Effector memory CD8-positive, alpha-beta T cell (primary cell): ENCODE measurements around the gene SUSD6.

Experiments
- ATAC-seq: fragments of 150-1000 bp; cut with Tn5 transposase; replicated peaks from 2 replicates; pipeline ENCODE4 v1.10.0; 2021; ENCODE audit warnings: mild to moderate bottlenecking, moderate library complexity
- DNase-seq, 3 experiments: peaks; one replicate each; pipeline ENCODE4 v3.0.0; 2021
- H3K27ac Mint-ChIP-seq, 2 donors: one replicate each; pipeline ENCODE4 v1.8.0; 2022; ENCODE audit warnings: mild to moderate bottlenecking in 2 of 2, mixed read lengths in 2 of 2, moderate library complexity in 2 of 2
- H3K27me3 Mint-ChIP-seq, 2 donors: one replicate each; pipeline ENCODE4 v1.8.0; 2022; ENCODE audit warnings: mixed read lengths in 2 of 2
- H3K36me3 Mint-ChIP-seq: one replicate; pipeline ENCODE4 v1.8.0; 2022; ENCODE audit warnings: mild to moderate bottlenecking, moderate library complexity, mixed read lengths; ENCODE audit not compliant: insufficient read depth
- H3K4me1 Mint-ChIP-seq, 2 donors: one replicate each; pipeline ENCODE4 v1.8.0; 2022; ENCODE audit warnings: low read depth in 2 of 2, mixed read lengths in 2 of 2
- H3K4me3 Mint-ChIP-seq, 2 donors: one replicate each; pipeline ENCODE4 v1.8.0; 2022; ENCODE audit warnings: mild to moderate bottlenecking in 2 of 2, mixed read lengths in 2 of 2, moderate library complexity in 2 of 2
- H3K9me3 Mint-ChIP-seq, 2 donors: one replicate each; pipeline ENCODE4 v1.8.0; 2022; ENCODE audit warnings: mixed read lengths in 2 of 2

SUSD6 gene

DNA sequence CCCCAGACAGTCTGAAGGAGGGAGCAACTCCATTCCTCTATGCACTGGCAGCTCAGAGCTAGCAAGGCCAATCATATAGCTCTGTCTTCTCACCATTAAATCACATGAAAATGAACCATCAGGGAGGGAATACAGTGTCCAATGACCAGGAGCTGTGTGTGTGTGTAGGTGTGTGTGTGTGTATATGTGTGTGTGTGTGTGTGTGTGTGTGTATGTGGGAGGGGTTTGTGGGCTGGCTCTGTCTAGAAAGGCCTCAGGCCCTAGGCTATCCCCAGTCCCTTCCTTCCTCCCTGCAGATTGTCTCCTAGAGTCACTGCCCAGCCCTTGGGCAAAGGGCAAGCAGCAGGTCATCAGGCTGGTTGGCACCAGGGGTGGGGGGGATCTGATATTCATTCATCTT lies 5.7 kb upstream of the SUSD6 start:
- DNase-seq (no peak), ATAC-seq (no peak)
- Mint-ChIP-seq H3K4me1 (peaks cover 6 to 8% of the 10 kb centered on the region in 2 donors), H3K4me3 (no peak overlapping the region), H3K9me3 (no peaks in the 10 kb centered on the region), H3K36me3 (peaks cover 8% of the 10 kb centered on the region), H3K27me3 (no peaks in the 10 kb centered on the region), H3K27ac (no peak overlapping the region)

DNA sequence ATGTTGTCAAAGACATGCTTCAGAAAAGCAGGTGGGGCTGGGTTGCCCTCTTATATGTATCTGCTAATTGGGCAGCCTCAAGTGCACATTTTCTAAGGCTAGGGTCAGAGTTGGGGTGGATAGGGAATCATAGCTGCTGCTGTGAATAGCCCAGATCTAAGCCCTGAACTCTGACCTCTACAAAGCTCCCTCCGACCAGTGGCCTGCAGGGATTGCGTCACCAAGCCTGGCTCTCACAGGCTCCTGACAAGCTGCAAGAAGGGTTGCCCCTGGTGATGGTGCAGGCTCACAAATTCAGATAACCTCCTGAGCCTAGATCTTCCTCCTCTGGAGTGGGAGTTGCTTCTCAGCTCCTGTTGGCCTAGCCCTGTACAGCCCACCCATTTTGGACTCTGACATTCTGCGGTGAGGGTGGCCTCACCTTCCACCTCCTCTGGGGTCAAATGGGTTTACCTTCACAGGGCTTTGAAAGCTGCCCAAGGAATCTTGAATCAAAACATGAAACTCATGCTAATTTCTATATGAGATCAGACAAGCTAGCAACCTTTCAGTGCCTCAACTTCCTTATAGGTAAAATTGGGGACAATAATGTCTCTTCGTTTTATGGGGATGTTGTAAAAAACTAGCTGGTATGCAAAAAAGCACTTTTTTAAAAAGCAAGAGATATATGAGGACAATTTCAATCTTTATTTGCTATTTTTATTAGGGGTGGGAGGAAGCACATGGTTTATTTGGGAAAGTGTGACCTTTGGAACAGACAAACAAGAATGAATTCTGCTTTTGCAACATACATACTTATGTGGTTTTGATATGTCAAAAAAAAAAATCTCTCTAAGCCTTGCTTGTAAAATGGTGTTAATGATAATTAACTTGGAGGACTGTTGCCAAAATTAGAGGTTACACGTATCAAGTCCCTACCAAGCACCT lies 4.9 kb upstream of the SUSD6 start:
- Mint-ChIP-seq H3K9me3 (no peaks in the 10 kb centered on the region), H3K4me1 (peaks cover 7 to 8% of the 10 kb centered on the region in 2 donors), H3K4me3 (no peak overlapping the region), H3K27me3 (no peaks in the 10 kb centered on the region), H3K27ac (no peak overlapping the region), H3K36me3 (peaks cover 14% of the 10 kb centered on the region)
- ATAC-seq (no peak), DNase-seq (no peak)

DNA sequence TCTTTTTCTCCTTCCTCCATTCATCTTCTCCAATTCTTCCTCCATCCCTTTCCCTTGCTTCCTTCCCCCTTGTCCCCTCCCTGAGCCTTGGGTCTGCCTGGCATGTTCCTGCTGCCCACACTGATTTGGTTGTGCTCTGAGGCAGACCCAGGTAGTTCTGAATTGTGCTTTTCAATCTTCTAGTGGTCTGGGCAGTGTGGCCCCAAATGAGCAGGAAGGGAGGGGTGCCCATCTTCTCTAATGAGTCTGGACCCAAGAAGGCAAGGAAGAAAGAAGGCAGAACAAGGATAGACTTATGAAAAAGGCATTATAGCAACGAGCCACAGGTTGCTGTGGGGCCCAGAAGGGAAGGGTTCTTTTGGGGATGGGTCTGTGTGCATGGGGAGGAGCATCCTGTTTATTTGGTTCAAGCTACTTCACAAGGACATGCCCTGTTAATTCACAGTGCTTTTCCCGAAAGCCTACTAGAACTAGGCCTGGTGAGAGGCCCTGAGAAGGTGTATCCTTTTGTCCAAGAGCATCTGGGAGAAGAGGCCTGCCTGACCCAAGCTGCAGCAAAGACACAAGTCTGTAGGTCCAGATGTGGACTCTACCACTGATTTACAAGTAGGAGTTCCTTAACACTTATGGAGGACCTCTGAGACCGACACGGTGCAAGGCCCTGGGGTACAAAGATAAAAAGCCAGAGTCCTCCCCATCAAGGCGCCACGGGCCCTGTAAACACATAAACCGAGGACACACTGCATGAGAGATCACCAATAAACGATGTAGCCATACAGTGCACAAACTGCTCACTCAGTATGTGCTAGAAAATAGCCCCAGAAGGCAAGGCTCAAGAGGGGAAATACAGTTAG lies 1.1 kb upstream of the SUSD6 start:
- H3K9me3 Mint-ChIP-seq: no peaks in the 10 kb centered on the region
- peak overlapping the region; percentile 76 to 98 for H3K4me3 Mint-ChIP-seq
- no peak for ATAC-seq
- H3K36me3 Mint-ChIP-seq: peaks cover 14% of the 10 kb centered on the region
- H3K27ac Mint-ChIP-seq: peak overlapping the region; percentile 73 to 98
- no peak for DNase-seq
- peaks cover 34 to 38% of the 10 kb centered on the region in 2 donors for H3K4me1 Mint-ChIP-seq
- no peaks in the 10 kb centered on the region for H3K27me3 Mint-ChIP-seq

DNA sequence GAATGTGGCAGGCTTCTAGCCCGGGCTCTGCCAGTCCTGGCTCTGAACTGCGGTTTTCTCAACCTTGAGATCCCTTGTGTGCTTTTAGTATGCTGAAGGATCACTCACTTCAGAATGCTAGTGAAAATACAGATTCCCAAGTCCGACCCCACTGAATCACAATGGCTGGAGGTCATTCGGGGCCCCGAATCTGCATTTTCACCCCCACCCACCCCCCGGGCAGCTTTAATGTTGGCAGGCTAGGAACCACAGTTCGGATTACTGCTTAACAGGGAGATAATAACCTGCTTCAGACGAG lies 573 bp upstream of the SUSD6 start:
- Mint-ChIP-seq H3K4me1 (peaks cover 40 to 43% of the 10 kb centered on the region in 2 donors), H3K27ac (peak overlapping the region; percentile 73 to 98)

DNA sequence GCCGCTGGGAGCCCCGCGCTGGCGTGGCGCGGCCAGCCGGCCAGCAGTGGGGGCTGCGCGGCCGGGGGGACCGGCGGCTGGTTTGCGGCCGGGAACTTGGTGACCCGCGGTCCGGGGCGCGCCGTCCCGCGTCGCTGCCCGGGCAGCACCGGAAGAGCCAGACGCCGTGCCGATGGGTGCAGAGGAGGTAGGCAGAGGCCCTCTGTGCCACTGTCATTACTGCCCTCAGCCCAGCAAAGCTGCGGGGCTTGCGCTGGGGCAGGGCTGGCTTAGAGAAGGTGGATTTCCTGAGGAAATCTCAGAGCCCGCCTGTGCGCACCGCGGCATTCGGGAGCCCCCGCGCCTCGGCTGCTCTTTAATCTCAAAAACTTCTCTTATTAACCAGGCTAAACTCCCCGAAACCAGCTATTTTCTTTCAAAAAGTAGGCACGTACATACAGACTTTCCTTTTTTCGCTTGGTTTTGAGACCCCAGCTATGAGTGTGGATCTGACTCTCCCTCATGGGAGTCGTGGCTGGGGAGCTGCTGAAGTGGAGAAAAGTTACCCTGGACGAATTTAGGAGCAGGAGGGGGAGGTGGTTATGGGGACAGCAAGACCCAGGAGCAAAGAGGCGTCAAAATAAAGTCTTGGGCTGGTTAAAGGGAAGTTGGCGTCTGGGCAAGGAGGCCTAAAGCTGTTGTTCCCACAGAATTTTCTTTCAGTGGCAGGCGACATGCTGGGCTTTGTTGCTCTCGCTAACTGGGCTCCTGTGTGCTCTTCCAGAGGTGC lies 802 bp downstream of the SUSD6 start:
- H3K27me3 Mint-ChIP-seq: no peaks in the 10 kb centered on the region
- ATAC-seq (peak; percentile 49), DNase-seq (peak; percentile 29 to 40 (median 38))
- H3K4me1 Mint-ChIP-seq: peaks cover 54 to 57% of the 10 kb centered on the region in 2 donors
- peak overlapping the region; percentile 95 to 98 for H3K27ac Mint-ChIP-seq
- H3K9me3 Mint-ChIP-seq: no peaks in the 10 kb centered on the region
- peaks cover 17% of the 10 kb centered on the region for H3K36me3 Mint-ChIP-seq
- peak overlapping the region; percentile 97 to 98 for H3K4me3 Mint-ChIP-seq

More for the DNA sequence above, 573 bp upstream of the SUSD6 start:
- Mint-ChIP-seq H3K9me3 (no peaks in the 10 kb centered on the region), H3K36me3 (peaks cover 17% of the 10 kb centered on the region), H3K27me3 (no peaks in the 10 kb centered on the region), H3K4me3 (peak overlapping the region; percentile 76 to 98)
- DNase-seq: no peak
- ATAC-seq: no peak

DNA sequence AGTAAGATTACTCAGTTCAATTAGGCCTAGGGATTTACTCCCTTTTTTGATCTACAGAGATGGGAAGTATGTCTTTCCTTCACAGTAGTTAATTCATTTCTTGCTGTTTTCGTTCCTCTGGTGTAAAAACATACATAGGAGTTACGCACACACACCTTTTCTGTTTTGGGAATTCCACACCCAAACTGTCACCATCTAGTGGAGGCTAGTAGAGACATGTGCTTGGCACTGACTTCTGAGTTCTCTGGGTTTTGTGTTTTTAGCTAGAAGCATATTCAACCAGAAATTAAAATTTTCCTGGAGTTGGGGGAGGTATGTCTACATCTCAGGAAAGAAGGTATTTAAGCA lies 1.4 kb downstream of the SUSD6 start:
- no peaks in the 10 kb centered on the region for H3K9me3 Mint-ChIP-seq
- H3K4me1 Mint-ChIP-seq: peaks cover 59 to 63% of the 10 kb centered on the region in 2 donors
- H3K27ac Mint-ChIP-seq: peak overlapping the region; percentile 95 to 98
- H3K4me3 Mint-ChIP-seq: peak overlapping the region; percentile 97 to 98
- ATAC-seq (no peak), DNase-seq (no peak)
- H3K36me3 Mint-ChIP-seq: peaks cover 17% of the 10 kb centered on the region
- H3K27me3 Mint-ChIP-seq: no peaks in the 10 kb centered on the region

DNA sequence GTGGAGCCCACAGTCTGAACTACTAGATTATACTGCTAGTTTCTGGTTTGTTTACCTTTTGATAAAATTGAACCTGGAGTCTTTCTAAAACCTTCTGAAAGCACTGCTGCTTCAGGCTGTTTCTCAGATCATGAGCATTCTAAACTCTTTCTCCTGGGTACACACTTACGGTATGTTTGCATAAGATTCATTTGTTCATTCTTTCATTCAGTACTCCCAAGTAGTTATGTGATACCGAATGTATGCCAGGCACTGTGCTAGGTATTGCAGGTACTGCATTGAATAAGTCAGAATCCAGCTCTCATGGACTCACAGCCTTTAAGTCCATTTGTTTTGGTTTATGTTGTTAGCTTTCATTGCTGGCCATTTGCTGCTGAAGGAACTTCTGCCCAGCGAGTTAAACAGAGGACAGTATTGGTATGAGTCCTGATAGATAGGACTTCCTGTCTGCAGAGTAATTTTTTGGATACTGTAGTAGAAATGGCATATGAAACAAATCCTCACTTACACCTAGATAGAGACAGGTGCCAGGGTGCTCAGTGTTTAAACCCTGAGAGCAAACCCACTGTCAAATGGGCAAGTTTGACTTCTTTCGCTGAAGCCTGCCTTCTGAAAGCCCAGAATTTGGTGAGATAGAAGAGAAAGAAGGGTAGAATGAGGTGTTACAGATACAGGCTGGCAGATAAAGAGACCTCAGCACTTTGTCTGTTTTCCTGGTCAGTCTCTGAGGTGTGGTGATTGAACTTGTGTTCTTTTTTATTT lies 2.1 kb downstream of the SUSD6 start:
- Mint-ChIP-seq H3K4me3 (peak overlapping the region; percentile 97 to 98), H3K4me1 (peaks cover 67 to 70% of the 10 kb centered on the region in 2 donors), H3K36me3 (peaks cover 17% of the 10 kb centered on the region), H3K27me3 (no peaks in the 10 kb centered on the region), H3K27ac (peak overlapping the region; percentile 95 to 98), H3K9me3 (no peaks in the 10 kb centered on the region)
- ATAC-seq (no peak), DNase-seq (no peak)

DNA sequence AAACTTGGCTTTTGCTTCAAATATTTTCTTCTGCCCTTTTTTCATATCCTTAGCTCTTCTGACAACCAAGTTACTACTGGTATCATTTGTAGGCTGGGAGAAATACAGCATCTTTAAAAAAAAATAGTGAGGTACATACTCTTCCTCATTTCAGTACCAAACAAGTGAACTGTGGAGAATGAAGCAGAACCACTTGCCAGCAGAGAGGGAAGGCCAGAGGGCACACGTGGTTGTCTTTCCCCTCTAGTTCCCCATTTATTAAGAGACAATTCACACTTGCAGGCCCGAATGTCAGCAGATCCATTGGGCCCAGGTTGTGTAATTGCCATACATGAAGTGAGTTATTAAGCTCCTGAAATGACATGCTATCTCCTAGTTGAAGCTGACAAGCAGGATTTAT lies 3.2 kb downstream of the SUSD6 start:
- DNase-seq (no peak), ATAC-seq (no peak)
- no peaks in the 10 kb centered on the region for H3K9me3 Mint-ChIP-seq
- peak overlapping the region; percentile 97 to 98 for H3K4me3 Mint-ChIP-seq
- peaks cover 75 to 80% of the 10 kb centered on the region in 2 donors for H3K4me1 Mint-ChIP-seq
- H3K27ac Mint-ChIP-seq: peak overlapping the region; percentile 95 to 98
- peaks cover 17% of the 10 kb centered on the region for H3K36me3 Mint-ChIP-seq
- H3K27me3 Mint-ChIP-seq: no peaks in the 10 kb centered on the region

DNA sequence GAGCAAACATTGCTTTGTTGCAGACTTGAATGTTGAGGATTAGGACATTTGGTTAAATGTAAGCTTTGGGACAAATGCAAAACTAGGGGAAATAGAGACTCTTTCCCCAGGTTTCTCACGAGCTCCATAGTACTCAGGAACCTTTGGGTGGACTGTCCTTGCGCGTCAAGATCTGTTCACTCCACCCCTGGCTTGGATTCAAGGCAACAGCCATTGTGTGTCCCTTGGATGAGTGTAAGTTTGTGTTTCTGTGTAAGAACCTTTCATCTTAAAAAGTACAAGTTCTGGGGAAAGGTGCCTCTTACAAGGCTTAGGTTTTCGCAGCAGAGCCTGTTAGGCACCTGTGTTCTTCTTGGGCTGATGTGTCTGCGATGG lies 3.7 kb downstream of the SUSD6 start:
- Mint-ChIP-seq H3K27ac (peak overlapping the region; percentile 95 to 98), H3K27me3 (no peaks in the 10 kb centered on the region), H3K36me3 (peaks cover 16% of the 10 kb centered on the region), H3K4me3 (peak overlapping the region; percentile 97 to 98), H3K4me1 (peaks cover 76 to 82% of the 10 kb centered on the region in 2 donors), H3K9me3 (no peaks in the 10 kb centered on the region)
- DNase-seq: no peak
- ATAC-seq: no peak

DNA sequence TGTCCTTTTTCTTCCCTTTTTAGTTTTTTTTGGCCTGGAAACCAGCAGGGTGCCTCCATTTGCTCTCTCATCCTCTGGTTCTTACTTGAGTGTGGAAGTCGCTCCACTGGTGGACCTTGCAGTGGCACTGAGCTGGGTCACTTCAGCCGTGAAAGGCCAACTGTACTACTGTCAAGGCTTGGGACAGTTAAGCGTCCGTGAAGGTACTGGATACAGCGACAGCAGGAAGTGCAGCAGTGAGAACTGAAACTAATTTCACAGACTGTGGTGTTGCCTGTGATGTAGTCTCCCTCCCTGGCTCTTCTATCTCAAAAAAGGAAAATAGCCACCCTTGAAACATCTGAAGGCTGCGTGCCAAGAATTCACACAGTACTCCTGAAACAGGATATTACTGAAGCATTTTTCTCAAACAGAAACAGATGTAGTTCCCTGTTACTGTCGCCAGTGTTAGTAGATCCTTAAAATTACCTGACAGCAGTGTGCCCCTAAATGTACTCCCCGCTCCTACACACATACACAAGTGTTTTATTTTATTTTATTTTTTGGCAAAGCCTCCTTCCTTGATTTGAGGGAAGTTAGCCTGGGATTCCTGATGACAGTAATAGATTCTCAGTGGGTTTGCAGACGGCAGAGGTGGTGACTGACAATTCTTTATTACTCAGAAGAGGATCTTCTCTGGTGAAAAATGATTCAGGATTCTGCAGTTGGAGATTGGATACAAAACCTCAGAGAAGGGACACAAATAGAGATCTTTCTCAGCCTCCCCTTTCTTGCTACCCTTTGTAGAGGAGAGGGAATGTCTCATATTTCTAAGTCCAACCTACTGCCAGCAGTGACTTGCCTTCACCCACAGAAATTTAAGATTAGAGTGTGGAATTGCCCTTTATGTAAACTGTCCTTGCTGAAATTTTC lies 4.4 kb downstream of the SUSD6 start:
- H3K27me3 Mint-ChIP-seq: no peaks in the 10 kb centered on the region
- peak overlapping the region; percentile 97 to 98 for H3K4me3 Mint-ChIP-seq
- DNase-seq: peak; percentile 21 to 44 (median 36)
- H3K9me3 Mint-ChIP-seq: no peaks in the 10 kb centered on the region
- H3K36me3 Mint-ChIP-seq: peaks cover 14% of the 10 kb centered on the region
- H3K4me1 Mint-ChIP-seq: peaks cover 77 to 84% of the 10 kb centered on the region in 2 donors
- peak overlapping the region; percentile 95 to 98 for H3K27ac Mint-ChIP-seq
- peak; percentile 34 for ATAC-seq

DNA sequence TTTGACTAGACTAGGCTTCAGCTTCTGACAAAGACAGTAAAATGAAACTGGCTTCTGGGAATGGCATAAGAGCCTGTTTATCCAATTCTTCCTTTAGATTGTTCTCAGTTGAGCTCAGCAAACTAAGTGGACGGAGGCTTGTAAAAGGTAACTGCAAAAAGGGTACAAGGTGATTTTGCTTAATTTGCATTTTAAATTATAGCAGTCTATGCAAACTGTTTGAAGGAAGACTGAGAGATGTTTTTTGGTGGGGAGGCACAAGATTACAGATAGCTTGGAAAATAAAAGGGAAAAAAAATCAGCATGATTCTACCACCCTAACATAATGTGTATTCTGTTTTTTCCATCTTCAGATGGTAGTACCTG lies 5.0 kb downstream of the SUSD6 start:
- H3K4me3 Mint-ChIP-seq: peak overlapping the region; percentile 97 to 98
- H3K27me3 Mint-ChIP-seq: no peaks in the 10 kb centered on the region
- H3K4me1 Mint-ChIP-seq: peaks cover 82 to 90% of the 10 kb centered on the region in 2 donors
- H3K27ac Mint-ChIP-seq: peak overlapping the region; percentile 95 to 98
- DNase-seq (no peak), ATAC-seq (no peak)
- H3K9me3 Mint-ChIP-seq: no peaks in the 10 kb centered on the region
- H3K36me3 Mint-ChIP-seq: peaks cover 9% of the 10 kb centered on the region

DNA sequence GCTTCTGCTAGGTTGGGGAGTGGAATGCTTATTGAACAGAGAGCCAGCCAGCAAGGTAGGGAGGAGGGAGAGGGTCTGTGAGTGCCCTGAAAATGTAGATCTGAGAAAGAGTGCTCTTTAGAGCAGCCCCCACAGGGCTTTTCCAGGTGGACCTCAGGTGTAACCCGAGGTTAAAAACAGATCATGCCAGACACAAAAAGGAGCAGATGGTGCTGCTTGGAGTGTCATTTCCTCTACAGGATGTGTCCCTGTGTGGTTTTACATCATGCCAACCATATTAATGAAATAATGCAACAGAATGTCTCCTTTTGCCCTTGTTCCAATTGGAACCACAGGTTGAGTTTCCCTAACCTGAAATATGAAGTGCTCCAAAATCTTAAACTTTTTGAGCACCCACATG lies 6.4 kb downstream of the SUSD6 start:
- Mint-ChIP-seq H3K27me3 (no peaks in the 10 kb centered on the region), H3K36me3 (peaks cover 9% of the 10 kb centered on the region), H3K9me3 (no peaks in the 10 kb centered on the region), H3K27ac (peak overlapping the region; percentile 95 to 98), H3K4me3 (peak overlapping the region; percentile 48 to 97), H3K4me1 (peaks cover 88 to 92% of the 10 kb centered on the region in 2 donors)
- ATAC-seq (no peak), DNase-seq (no peak)
